ENCODE measurements around the gene G6PD. TPM values are rescaled to one million over a fixed set of nuclear protein-coding genes. Genes with fewer than 3 reads are reported as not detected.
A peak's percentile ranks its signal among the peaks of the same experiment; 100 is the strongest.

G6PD gene
- total and polyA plus RNA-seq, 2 of the 8 experiments (the other 6 are each of a cell fraction or from before 2014, with no cell fraction given): 47.3 to 55.1 TPM

DNA sequence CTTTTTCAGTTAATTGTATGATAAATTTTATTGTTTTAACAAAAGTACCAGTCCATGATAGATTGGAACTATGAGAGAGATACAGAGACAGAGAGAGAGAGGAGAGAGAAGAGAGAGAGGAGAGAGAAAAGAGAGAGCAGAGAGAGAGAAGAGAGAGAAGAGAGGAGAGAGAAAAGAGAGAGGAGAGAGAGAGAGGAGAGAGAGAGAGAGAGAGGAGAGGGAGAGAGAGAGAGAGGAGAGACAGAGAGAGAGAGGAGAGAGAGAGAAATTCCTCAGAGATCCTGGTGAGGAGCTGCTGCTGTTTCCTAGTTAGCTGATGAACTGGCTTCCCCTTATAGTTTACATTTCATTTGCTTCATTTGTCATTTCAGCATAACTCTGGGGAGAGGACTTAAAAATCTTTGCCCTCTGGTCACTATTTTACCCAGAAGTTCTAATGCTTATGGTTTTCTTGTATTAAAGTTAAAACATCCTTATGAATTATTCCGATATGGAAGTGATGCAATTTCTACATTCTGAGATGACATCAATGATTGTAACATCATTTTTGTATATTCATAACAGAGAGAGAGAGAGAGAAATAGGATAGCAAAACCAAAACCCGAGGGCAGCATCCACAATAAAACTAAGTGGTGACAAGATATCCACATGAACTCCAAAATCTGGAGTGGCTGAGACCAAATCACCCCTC, 49.1 kb upstream of the G6PD start:
- no peaks in the 10 kb centered on the region for H3K79me2 ChIP-seq (ENCODE audit: control insufficient read depth in 1 of 2, insufficient read depth in 2 of 2, low read length in 2 of 2)
- no peak overlapping the region for H3K56ac ChIP-seq (replicated peaks; ENCODE audit: insufficient read length, low read depth, low read length)
- peak overlapping the region; percentile 64 for H2BK120ac ChIP-seq (replicated peaks; ENCODE audit: low read depth, low read length)
- no peak overlapping the region for H3K14ac ChIP-seq (ENCODE audit: insufficient read length)
- no peaks in the 10 kb centered on the region for H4K20me1 ChIP-seq (replicated peaks in 1 of 2; ENCODE audit: control insufficient read depth in 1 of 2, insufficient read depth in 2 of 2, low read length in 2 of 2)
- H3K79me1 ChIP-seq (ENCODE audit: low read depth, low read length): no peaks in the 10 kb centered on the region
- no peak overlapping the region for H3K4ac ChIP-seq (replicated peaks; ENCODE audit: insufficient read length, low read depth, low read length)
- DNase-seq (ENCODE audit: low read depth in 1 of 2, low spot score in 2 of 2): no peak
- 86% methylated on average over 2 of the region's 2 CpGs; no CpG with 5 or more reads in 1 of the 2 experiments for WGBS, 2 experiments (ENCODE audit: extremely low coverage in 1 of 2, insufficient coverage in 1 of 2, insufficient read length in 1 of 2, insufficient replicate concordance in 2 of 2, low coverage in 1 of 2, low lambda C conversion rate in 2 of 2, missing lambda C conversion rate in 1 of 2)
- no peak overlapping the region for H3K9ac ChIP-seq (replicated peaks in 1 of 4; ENCODE audit: extremely low read depth in 1 of 4, low read depth in 3 of 4, low read length in 3 of 4)
- H3K27me3 ChIP-seq (replicated peaks in 1 of 4; ENCODE audit: control insufficient read depth in 3 of 4, extremely low read depth in 1 of 4, insufficient read depth in 3 of 4, low read length in 3 of 4): no peaks in the 10 kb centered on the region
- no peaks in the 10 kb centered on the region for H3K23me2 ChIP-seq (ENCODE audit: low read depth, low read length)
- no peak overlapping the region for H4K5ac ChIP-seq (ENCODE audit: insufficient read length, low read depth, low read length)
- peak overlapping the region in 1 of 2 experiments; percentile 24; a peak in 2 of 4 replicates for H3K4me2 ChIP-seq (ENCODE audit: insufficient read depth in 1 of 2, low read depth in 2 of 2, low read length in 2 of 2)
- no peak overlapping the region for H2AK5ac ChIP-seq (ENCODE audit: low read depth, low read length)
- ChIA-PET CTCF (ENCODE audit: partially characterized antibody) (interaction anchor here (0.9 kb wide), 1 partner anchor 8 kb away, joined by 3 read pairs; no protein-coding TSS in a partner anchor), POLR2A (ENCODE audit: partially characterized antibody) (interaction anchor here (1.0 kb wide), 1 partner anchor 155 kb away, joined by 6 read pairs; the partner anchor contains the start of gene GAB3)
- H3K23ac ChIP-seq (ENCODE audit: insufficient read length): no peak overlapping the region
- H4K8ac ChIP-seq (ENCODE audit: extremely low read depth, insufficient read depth, low read length): no peak overlapping the region
- peaks cover 3 to 8% of the 10 kb centered on the region in 2 experiments for H3K9me3 ChIP-seq (ENCODE audit: insufficient read depth in 2 of 2, low read depth in 1 of 2, low read length in 1 of 2)
- H3K4me3 ChIP-seq (ENCODE audit: extremely low read depth in 1 of 4, insufficient read depth in 2 of 4, low read depth in 3 of 4, low read length in 4 of 4): peak overlapping the region in 1 of 4 experiments; percentile 7; a peak in 1 of 8 replicates
- no peak for FAIRE-seq
- H2BK20ac ChIP-seq (ENCODE audit: low read length): no peak overlapping the region
- H3K18ac ChIP-seq (ENCODE audit: extremely low read depth, low read length): no peak overlapping the region; the same call in 1 of the 2 replicates
- H2BK12ac ChIP-seq (ENCODE audit: low read depth, low read length): no peak overlapping the region
- H2AFZ ChIP-seq (ENCODE audit: low read length): no peak overlapping the region
- no peak overlapping the region for H3K27ac ChIP-seq (ENCODE audit: low read depth, low read length)
- peaks cover 0 to 8% (median 0%) of the 10 kb centered on the region in 4 experiments; a peak in 3 of 7 replicates for H3K4me1 ChIP-seq (replicated peaks in 1 of 4; ENCODE audit: control insufficient read depth in 3 of 4, insufficient read depth in 4 of 4, low read length in 3 of 4)
- no peak overlapping the region for H2BK5ac ChIP-seq (ENCODE audit: low read depth, low read length)
- H3K36me3 ChIP-seq (ENCODE audit: control insufficient read depth in 2 of 4, insufficient read depth in 4 of 4, low read length in 3 of 4): no peaks in the 10 kb centered on the region
- H2BK15ac ChIP-seq (ENCODE audit: low read length): no peak overlapping the region
- H4K91ac ChIP-seq (replicated peaks; ENCODE audit: insufficient read length, low read length): no peak overlapping the region
- TF ChIP-seq, protein P1, sequence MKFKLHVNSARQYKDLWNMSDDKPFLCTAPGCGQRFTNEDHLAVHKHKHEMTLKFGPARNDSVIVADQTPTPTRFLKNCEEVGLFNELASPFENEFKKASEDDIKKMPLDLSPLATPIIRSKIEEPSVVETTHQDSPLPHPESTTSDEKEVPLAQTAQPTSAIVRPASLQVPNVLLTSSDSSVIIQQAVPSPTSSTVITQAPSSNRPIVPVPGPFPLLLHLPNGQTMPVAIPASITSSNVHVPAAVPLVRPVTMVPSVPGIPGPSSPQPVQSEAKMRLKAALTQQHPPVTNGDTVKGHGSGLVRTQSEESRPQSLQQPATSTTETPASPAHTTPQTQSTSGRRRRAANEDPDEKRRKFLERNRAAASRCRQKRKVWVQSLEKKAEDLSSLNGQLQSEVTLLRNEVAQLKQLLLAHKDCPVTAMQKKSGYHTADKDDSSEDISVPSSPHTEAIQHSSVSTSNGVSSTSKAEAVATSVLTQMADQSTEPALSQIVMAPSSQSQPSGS (IDR thresholded peaks at IDR 0.05; ENCODE audit: low read length): no peak
- TF ChIP-seq HDAC6 (IDR thresholded peaks at IDR 0.05; ENCODE audit: low read depth, low read length): no peak
- no peak for TF ChIP-seq CBX8 (IDR thresholded peaks at IDR 0.05; ENCODE audit: borderline replicate concordance, low read depth, low read length)
- TF ChIP-seq CTBP2 (IDR thresholded peaks at IDR 0.05; ENCODE audit: borderline replicate concordance, insufficient read depth, insufficient read length, low read length): no peak
- TF ChIP-seq SUZ12 (IDR thresholded peaks at IDR 0.05; ENCODE audit: low read length): no peak
- TF ChIP-seq SP2 (IDR thresholded peaks at IDR 0.05; ENCODE audit: low read length): no peak
- TF ChIP-seq NANOG (IDR thresholded peaks at IDR 0.05; ENCODE audit: insufficient read depth, low read depth, low read length, poor library complexity, severe bottlenecking): no peak
- no peak for TF ChIP-seq SAP30 (IDR thresholded peaks at IDR 0.05; ENCODE audit: insufficient read depth, insufficient replicate concordance, low read length)
- TF ChIP-seq HDAC2 (IDR thresholded peaks at IDR 0.05; ENCODE audit: borderline replicate concordance in 1 of 2, low read depth in 2 of 2, low read length in 2 of 2): no peak
- no peak for TF ChIP-seq BACH1 (IDR thresholded peaks at IDR 0.05; ENCODE audit: low read length)

Data from H1 (cell line).